Measurements from ENCODE around the gene BTNL2.
"Not testable (repeated sequence)": the region's sequence is repeated elsewhere in the genome, so short reads cannot be mapped to it uniquely, and the experiment has no call there.

Gene BTNL2

DNA sequence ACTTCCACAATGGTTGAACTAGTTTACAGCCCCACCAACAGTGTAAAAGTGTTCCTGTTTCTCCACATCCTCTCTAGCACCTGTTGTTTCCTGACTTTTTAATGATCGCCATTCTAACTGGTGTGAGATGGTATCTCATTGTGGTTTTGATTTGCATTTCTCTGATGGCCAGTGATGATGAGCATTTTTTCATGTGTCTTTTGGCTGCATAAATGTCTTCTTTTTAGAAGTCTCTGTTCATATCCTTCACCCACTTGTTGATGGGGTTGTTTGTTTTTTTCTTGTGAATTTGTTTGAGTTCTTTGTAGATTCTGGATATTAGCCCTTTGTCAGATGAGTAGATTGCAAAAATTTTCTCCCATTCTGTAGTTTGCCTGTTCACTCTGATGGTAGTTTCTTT is 47.8 kb downstream of the BTNL2 start:
- not testable (repeated sequence) for DNase-seq

DNA sequence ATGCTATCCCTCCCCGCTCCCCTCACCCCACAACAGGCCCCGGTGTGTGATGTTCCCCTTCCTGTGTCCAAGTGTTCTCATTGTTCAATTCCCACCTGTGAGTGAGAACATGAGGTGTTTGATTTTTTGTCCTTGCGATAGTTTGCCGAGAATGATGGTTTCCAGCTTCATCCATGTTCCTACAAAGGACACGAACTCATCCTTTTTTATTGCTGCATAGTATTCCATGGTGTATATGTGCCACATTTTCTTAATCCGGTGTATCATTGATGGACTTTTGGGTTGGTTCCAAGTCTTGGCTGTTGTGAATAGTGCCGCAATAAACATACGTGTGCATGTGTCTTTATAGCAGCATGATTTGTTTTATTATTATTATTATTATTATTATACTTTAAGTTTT is 48.4 kb downstream of the BTNL2 start:
- not testable (repeated sequence) for DNase-seq

DNA sequence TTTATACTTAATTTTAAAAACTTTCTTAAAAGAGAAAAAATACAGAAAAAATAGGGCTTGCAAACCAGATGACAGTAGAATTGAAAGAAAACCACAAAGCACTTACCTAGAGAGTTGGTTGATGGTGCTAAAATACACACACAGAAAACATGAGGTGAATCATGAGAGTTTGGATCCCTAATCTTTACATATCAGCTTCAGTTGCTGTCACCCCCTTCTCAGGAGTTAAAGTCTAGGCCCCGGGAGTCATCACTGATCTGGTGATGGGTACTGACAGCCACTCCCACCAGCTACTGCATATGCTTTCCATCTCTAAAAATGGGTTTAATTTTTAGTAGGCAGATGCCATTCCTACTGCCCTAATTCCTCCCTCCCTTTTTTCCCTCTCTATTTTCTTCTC is 52.0 kb downstream of the BTNL2 start:
- DNase-seq, result no peak

DNA sequence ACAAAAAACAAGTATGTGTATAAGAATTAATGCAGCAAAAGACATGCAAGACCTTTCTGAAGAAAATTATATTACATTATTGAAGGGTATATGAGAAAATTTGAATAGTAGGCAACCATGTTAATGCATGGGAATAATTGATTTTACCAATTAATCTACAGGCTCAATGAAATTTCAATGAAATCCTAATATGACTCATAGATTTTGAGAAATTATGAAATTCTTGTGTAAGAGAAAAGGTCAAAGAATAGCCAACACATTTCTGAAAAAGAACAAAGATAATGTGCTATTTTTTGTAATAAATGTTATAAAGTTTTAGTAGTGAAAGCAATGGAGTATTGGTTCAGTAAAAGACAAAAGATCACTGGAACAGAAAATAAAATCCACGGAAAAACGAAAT is 53.6 kb downstream of the BTNL2 start:
- no peak for DNase-seq
